HepG2 (cell line): ENCODE data around the gene GRIK2.

Source experiments
- BRCA1 ChIP-seq: sonication (generic); formaldehyde crosslinking; IDR thresholded peaks from 2 replicates; pipeline ENCODE4 v1.4.0; 2020; ENCODE audit warnings: missing genetic modification reagents
- EZH2 ChIP-seq: conservative IDR thresholded peaks from 2 replicates; pipeline ENCODE4 v1.6.1; 2012; ENCODE audit warnings: mild to moderate bottlenecking, low read depth, low read length, moderate library complexity
- MXI1 ChIP-seq: IDR thresholded peaks from 3 replicates; pipeline ENCODE4 v1.6.1; 2012; ENCODE audit warnings: low read depth, low read length, inconsistent platforms, borderline replicate concordance
- NFYB ChIP-seq: sonication (generic); formaldehyde crosslinking; IDR thresholded peaks from 2 replicates; pipeline ENCODE4 v1.4.0; 2020; ENCODE audit warnings: missing genetic modification reagents
- RAD21 ChIP-seq: fragments of 450-650 bp; formaldehyde crosslinking; IDR thresholded peaks from 2 replicates; pipeline ENCODE4 v1.5.0; 2020; ENCODE audit warnings: mild to moderate bottlenecking
- SP1 ChIP-seq, 2 experiments: fragments of 450-650 bp in 1 of 2; sonication (generic) in 1 of 2; formaldehyde crosslinking in 1 of 2; IDR thresholded peaks; 2 replicates each; pipeline versions ENCODE4 v1.4.0 to v1.6.1; 2016 to 2020; ENCODE audit warnings: missing genetic modification reagents in 1 of 2
- ZEB1 ChIP-seq: IDR thresholded peaks from 2 replicates; pipeline ENCODE4 v1.6.1; 2012; ENCODE audit warnings: mild to moderate bottlenecking, low read depth, inconsistent platforms; ENCODE audit not compliant: insufficient replicate concordance
- ZNF30 ChIP-seq: sonication (generic); formaldehyde crosslinking; IDR thresholded peaks from 2 replicates; pipeline ENCODE4 v1.5.0; 2020; ENCODE audit warnings: mild to moderate bottlenecking, missing genetic modification reagents
- ZNF446 ChIP-seq: sonication (generic); formaldehyde crosslinking; IDR thresholded peaks from 2 replicates; pipeline ENCODE4 v1.5.0; 2020; ENCODE audit warnings: mild to moderate bottlenecking, missing genetic modification reagents
- ZSCAN30 ChIP-seq: sonication (generic); formaldehyde crosslinking; IDR thresholded peaks from 2 replicates; pipeline ENCODE4 v1.5.0; 2020; ENCODE audit warnings: mild to moderate bottlenecking, missing genetic modification reagents
- TF ChIP-seq, protein P1 (sequence below): sonication (generic); formaldehyde crosslinking; IDR thresholded peaks from 2 replicates; pipeline ENCODE4 v1.5.0; 2020; ENCODE audit warnings: mild to moderate bottlenecking, missing genetic modification reagents, moderate library complexity
- TF ChIP-seq, protein P2 (sequence below): sonication (generic); formaldehyde crosslinking; IDR thresholded peaks from 2 replicates; pipeline ENCODE4 v1.4.0; 2020; ENCODE audit warnings: mild to moderate bottlenecking, missing genetic modification reagents
- TF ChIP-seq, protein P3 (sequence below): sonication (generic); formaldehyde crosslinking; IDR thresholded peaks from 2 replicates; pipeline ENCODE4 v1.5.1; 2020; ENCODE audit warnings: missing genetic modification reagents, mild to moderate bottlenecking, borderline replicate concordance
- TF ChIP-seq, protein P4 (sequence below): sonication (generic); formaldehyde crosslinking; conservative IDR thresholded peaks from 2 replicates; pipeline ENCODE4 v1.4.0; 2020; ENCODE audit warnings: missing genetic modification reagents

DNA sequence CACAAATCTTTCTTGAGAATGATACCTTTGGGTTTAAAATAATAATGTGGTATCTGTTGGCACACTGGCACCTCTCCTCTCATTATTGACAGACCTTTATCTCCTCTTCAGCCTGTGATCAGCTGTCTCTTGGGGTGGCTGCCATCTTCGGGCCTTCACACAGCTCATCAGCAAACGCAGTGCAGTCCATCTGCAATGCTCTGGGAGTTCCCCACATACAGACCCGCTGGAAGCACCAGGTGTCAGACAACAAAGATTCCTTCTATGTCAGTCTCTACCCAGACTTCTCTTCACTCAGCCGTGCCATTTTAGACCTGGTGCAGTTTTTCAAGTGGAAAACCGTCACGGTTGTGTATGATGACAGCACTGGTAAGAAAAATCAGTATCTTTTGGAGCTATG lies 232.8 kb downstream of the GRIK2 start:
- TF ChIP-seq NFYB (CRISPR knock-in tag) (no peak), BRCA1 (CRISPR knock-in tag) (no peak), EZH2 (no peak), ZNF446 (CRISPR knock-in tag) (no peak), ZEB1 (no peak), ZSCAN30 (CRISPR knock-in tag) (no peak), RAD21 (no peak), SP1 (IDR thresholded peaks at IDR 0.05) (no peak), SP1 (CRISPR knock-in tag; IDR thresholded peaks at IDR 0.05) (no peak), MXI1 (no peak), ZNF30 (CRISPR knock-in tag) (no peak)
- TF ChIP-seq, protein P1, sequence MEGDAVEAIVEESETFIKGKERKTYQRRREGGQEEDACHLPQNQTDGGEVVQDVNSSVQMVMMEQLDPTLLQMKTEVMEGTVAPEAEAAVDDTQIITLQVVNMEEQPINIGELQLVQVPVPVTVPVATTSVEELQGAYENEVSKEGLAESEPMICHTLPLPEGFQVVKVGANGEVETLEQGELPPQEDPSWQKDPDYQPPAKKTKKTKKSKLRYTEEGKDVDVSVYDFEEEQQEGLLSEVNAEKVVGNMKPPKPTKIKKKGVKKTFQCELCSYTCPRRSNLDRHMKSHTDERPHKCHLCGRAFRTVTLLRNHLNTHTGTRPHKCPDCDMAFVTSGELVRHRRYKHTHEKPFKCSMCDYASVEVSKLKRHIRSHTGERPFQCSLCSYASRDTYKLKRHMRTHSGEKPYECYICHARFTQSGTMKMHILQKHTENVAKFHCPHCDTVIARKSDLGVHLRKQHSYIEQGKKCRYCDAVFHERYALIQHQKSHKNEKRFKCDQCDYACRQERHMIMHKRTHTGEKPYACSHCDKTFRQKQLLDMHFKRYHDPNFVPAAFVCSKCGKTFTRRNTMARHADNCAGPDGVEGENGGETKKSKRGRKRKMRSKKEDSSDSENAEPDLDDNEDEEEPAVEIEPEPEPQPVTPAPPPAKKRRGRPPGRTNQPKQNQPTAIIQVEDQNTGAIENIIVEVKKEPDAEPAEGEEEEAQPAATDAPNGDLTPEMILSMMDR (CRISPR knock-in tag): no peak
- TF ChIP-seq, protein P2, sequence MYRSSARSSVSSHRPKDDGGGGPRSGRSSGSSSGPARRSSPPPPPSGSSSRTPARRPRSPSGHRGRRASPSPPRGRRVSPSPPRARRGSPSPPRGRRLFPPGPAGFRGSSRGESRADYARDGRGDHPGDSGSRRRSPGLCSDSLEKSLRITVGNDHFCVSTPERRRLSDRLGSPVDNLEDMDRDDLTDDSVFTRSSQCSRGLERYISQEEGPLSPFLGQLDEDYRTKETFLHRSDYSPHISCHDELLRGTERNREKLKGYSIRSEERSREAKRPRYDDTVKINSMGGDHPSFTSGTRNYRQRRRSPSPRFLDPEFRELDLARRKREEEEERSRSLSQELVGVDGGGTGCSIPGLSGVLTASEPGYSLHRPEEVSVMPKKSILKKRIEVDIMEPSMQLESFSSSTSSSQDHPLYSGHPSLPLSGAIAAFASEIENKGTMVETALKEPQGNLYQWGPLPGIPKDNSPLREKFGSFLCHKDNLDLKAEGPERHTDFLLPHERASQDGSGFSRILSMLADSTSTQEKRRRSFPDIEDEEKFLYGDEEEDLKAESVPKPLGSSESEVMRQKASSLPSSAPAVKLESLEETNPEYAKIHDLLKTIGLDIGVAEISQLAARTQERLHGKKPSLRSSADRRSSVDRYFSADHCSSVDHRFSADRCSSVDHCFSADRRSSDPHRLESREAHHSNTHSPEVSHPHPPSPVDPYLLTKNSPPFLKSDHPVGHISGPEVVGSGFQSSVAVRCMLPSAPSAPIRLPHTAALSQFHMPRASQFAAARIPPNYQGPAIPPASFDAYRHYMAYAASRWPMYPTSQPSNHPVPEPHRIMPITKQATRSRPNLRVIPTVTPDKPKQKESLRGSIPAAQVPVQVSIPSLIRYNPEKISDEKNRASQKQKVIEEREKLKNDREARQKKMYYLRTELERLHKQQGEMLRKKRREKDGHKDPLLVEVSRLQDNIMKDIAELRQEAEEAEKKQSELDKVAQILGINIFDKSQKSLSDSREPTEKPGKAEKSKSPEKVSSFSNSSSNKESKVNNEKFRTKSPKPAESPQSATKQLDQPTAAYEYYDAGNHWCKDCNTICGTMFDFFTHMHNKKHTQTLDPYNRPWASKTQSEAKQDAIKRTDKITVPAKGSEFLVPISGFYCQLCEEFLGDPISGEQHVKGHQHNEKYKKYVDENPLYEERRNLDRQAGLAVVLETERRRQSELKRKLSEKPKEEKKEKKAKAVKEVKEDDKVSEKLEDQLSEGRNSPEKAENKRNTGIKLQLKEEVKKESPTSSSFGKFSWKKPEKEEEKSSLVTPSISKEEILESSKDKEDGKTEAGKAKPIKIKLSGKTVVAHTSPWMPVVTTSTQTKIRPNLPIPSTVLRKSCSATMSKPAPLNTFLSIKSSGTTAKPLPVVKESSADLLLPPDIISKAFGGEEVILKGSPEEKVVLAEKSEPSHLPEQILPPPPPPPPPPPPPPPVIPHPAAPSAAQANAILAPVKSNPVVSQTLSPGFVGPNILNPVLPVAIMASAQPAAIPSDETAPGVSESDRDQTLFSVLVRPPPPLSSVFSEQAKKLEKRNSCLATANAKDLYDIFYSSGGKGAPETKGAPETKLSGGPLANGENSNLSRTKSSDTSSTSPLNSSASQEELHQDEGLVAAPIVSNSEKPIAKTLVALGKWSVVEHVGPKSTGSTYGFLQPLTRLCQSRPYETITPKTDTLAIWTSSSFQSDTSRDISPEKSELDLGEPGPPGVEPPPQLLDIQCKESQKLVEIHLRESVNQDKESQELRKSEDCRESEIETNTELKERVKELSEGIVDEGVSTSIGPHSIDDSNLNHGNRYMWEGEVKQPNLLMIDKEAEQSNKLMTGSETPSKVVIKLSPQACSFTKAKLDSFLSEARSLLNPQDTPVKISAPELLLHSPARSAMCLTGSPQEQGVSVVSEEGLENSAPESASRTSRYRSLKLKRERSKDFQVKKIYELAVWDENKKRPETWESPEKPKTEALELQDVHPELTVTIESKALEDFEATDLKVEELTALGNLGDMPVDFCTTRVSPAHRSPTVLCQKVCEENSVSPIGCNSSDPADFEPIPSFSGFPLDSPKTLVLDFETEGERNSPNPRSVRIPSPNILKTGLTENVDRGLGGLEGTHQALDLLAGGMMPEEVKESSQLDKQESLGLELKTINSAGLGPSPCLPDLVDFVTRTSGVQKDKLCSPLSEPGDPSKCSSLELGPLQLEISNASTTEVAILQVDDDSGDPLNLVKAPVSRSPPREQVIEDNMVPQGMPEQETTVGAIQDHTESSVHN (CRISPR knock-in tag): no peak
- TF ChIP-seq, protein P3, sequence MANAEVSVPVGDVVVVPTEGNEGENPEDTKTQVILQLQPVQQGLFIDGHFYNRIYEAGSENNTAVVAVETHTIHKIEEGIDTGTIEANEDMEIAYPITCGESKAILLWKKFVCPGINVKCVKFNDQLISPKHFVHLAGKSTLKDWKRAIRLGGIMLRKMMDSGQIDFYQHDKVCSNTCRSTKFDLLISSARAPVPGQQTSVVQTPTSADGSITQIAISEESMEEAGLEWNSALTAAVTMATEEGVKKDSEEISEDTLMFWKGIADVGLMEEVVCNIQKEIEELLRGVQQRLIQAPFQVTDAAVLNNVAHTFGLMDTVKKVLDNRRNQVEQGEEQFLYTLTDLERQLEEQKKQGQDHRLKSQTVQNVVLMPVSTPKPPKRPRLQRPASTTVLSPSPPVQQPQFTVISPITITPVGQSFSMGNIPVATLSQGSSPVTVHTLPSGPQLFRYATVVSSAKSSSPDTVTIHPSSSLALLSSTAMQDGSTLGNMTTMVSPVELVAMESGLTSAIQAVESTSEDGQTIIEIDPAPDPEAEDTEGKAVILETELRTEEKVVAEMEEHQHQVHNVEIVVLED (CRISPR knock-in tag): no peak
- TF ChIP-seq, protein P4, sequence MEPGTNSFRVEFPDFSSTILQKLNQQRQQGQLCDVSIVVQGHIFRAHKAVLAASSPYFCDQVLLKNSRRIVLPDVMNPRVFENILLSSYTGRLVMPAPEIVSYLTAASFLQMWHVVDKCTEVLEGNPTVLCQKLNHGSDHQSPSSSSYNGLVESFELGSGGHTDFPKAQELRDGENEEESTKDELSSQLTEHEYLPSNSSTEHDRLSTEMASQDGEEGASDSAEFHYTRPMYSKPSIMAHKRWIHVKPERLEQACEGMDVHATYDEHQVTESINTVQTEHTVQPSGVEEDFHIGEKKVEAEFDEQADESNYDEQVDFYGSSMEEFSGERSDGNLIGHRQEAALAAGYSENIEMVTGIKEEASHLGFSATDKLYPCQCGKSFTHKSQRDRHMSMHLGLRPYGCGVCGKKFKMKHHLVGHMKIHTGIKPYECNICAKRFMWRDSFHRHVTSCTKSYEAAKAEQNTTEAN: no peak
